ENCODE results near the gene RABGGTA.
A peak's percentile ranks its signal among the peaks of the same experiment; 100 is the strongest.

Gene RABGGTA

GRCh38 chr14:24300326-24300980, 29.1 kb upstream of the RABGGTA start:
- no peak for DNase-seq

GRCh38 chr14:24299255-24300191, 28.1 kb upstream of the RABGGTA start, which contains the start of the genes DHRS1 and NOP9:
Gene DHRS1, minus strand, starts transcription at chr14:24299780. Its CDS starts 674 bp downstream, at chr14:24299106.
Gene NOP9, plus strand, starts transcription at chr14:24299850. Its CDS starts 105 bp downstream, at chr14:24299955.
- peak; percentile 85 for DNase-seq

GRCh38 chr14:24298892-24299254, 27.5 kb upstream of the RABGGTA start:
- no peak for DNase-seq

GRCh38 chr14:24297190-24297964, 26.0 kb upstream of the RABGGTA start:
- no peak for DNase-seq

GRCh38 chr14:24296341-24297157, 25.2 kb upstream of the RABGGTA start:
- DNase-seq, result peak; percentile 39

GRCh38 chr14:24293525-24293924, 22.1 kb upstream of the RABGGTA start:
- no peak for DNase-seq

GRCh38 chr14:24292118-24292807, 20.9 kb upstream of the RABGGTA start:
- no peak for DNase-seq

GRCh38 chr14:24291446-24292117, 20.2 kb upstream of the RABGGTA start:
- no peak for DNase-seq

GRCh38 chr14:24290746-24291145, 19.3 kb upstream of the RABGGTA start:
- no peak for DNase-seq

- DNase-seq, result no peak
Measured at GRCh38 chr14:24289649-24290280, 18.4 kb upstream of the RABGGTA start.

GRCh38 chr14:24286996-24287395, 15.6 kb upstream of the RABGGTA start:
- no peak for DNase-seq

- no peak for DNase-seq
Measured at GRCh38 chr14:24285351-24285750, 14.0 kb upstream of the RABGGTA start.

- no peak for DNase-seq
Measured at GRCh38 chr14:24284501-24285035, 13.2 kb upstream of the RABGGTA start.

- DNase-seq, result no peak
Measured at GRCh38 chr14:24283796-24284460, 12.5 kb upstream of the RABGGTA start.

GRCh38 chr14:24282736-24283135, 11.3 kb upstream of the RABGGTA start:
- no peak for DNase-seq

- DNase-seq, result no peak
Measured at GRCh38 chr14:24281636-24282035, 10.2 kb upstream of the RABGGTA start.

GRCh38 chr14:24280797-24281460, 9.5 kb upstream of the RABGGTA start:
- no peak for DNase-seq

- DNase-seq, result peak; percentile 4
Measured at GRCh38 chr14:24279301-24280186, 8.1 kb upstream of the RABGGTA start.
